Testis (tissue), 3 donors: ENCODE measurements around the gene RCCD1. TPM values are rescaled to one million over a fixed set of nuclear protein-coding genes. Genes with fewer than 3 reads are reported as not detected.
A peak's percentile ranks its signal among the peaks of the same experiment; 100 is the strongest.

Experiments
- DNase-seq: peaks from one replicate; pipeline ENCODE4 v3.0.0-alpha.2; 2019
- H3K27ac ChIP-seq, 2 donors: fragments of 200-600 bp; sonication (generic); one replicate each; pipeline ENCODE4 v1.5.1; 2019
- H3K27me3 ChIP-seq: fragments of 200-600 bp; sonication (generic); one replicate; pipeline ENCODE4 v1.5.1; 2019
- H3K36me3 ChIP-seq: fragments of 200-600 bp; sonication (generic); one replicate; pipeline ENCODE4 v1.5.1; 2017; ENCODE audit warnings: low read depth; ENCODE audit errors: missing control alignments
- H3K4me1 ChIP-seq: fragments of 200-600 bp; sonication (generic); one replicate; pipeline ENCODE4 v1.5.1; 2019
- H3K4me3 ChIP-seq, 2 donors: fragments of 200-600 bp; sonication (generic); one replicate each; pipeline ENCODE4 v1.5.1; 2017 to 2019
- H3K9me3 ChIP-seq: fragments of 200-600 bp; sonication (generic); one replicate; pipeline ENCODE4 v1.5.1; 2017
- CTCF ChIP-seq, 3 experiments: fragments of 450-650 bp in 2 of 3; fragments of 200-600 bp in 1 of 3; sonication (generic) in 1 of 3; IDR thresholded peaks; one replicate each; pipeline ENCODE4 v1.5.1; 2016 to 2019; ENCODE audit warnings: antibody characterized with exemption in 3 of 3, mild to moderate bottlenecking in 2 of 3, moderate library complexity in 1 of 3
- POLR2A ChIP-seq: fragments of 450-650 bp; IDR thresholded peaks from one replicate; pipeline ENCODE4 v1.6.1; 2017; ENCODE audit warnings: antibody characterized with exemption, mild to moderate bottlenecking, moderate library complexity
- WGBS, 2 donors: methylation state at CpG; one replicate each; pipeline ENCODE4 v1.1.5; 2018; 5-methylcytosine and 5-hydroxymethylcytosine counted together
- intact Hi-C: fragments of 100-400 bp; cut with DNase I; formaldehyde crosslinking; loops from one replicate; pipeline ENCODE4 v1.15.1; 2023; ENCODE audit warnings: low total_unique reads
- polyA plus RNA-seq: library from polyadenylated mRNA; stranded (reverse); fragments of 350-450 nt; fragmentation: Illumina TruSeq; extraction: RNeasy Lipid Tissue Mini Kit (QIAGEN cat#74804); gene quantifications from one replicate; pipeline ENCODE4 v1.2.3, GENCODE V29; 2014; ENCODE audit warnings: low read depth, low replicate concordance; ENCODE audit not compliant: insufficient read depth
- total RNA-seq, 2 donors: library from RNA; depleted of rRNA; stranded (reverse); fragments of >200 nt; gene quantifications; one replicate each; pipeline ENCODE4 v1.2.3, GENCODE V29; 2016

The RCCD1 gene
- total and polyA plus RNA-seq, 3 donors from 2014 or later = 17.5 to 21.1 (median 17.5) TPM

GRCh38 chr15:90915216-90915807 is 39.4 kb upstream of the RCCD1 start:
- H3K27ac ChIP-seq = no peak overlapping the region
- WGBS, 2 donors = 86 to 90% methylated on average over 7 of the region's 7 CpGs

GRCh38 chr15:90915808-90916440 is 38.8 kb upstream of the RCCD1 start:
- peak; percentile 44 for DNase-seq
- H3K9me3 ChIP-seq = no peaks in the 10 kb centered on the region
- intact Hi-C loops = no loop called here
- no peaks in the 10 kb centered on the region for H3K36me3 ChIP-seq
- H3K27me3 ChIP-seq = no peaks in the 10 kb centered on the region
- H3K4me1 ChIP-seq = peaks cover 7% of the 10 kb centered on the region
- H3K27ac ChIP-seq = no peak overlapping the region
- TF ChIP-seq CTCF (IDR thresholded peaks at IDR 0.05) (no peak), POLR2A (no peak)
- WGBS, 2 donors = 79 to 86% methylated on average over 18 to 25 of the region's 25 CpGs
- H3K4me3 ChIP-seq = no peak overlapping the region

More at GRCh38 chr15:90915216-90915807, 39.4 kb upstream of the RCCD1 start:
- H3K36me3 ChIP-seq = no peaks in the 10 kb centered on the region
- H3K9me3 ChIP-seq = no peaks in the 10 kb centered on the region
- intact Hi-C loops = no loop called here
- peaks cover 7% of the 10 kb centered on the region for H3K4me1 ChIP-seq
- no peak for DNase-seq
- H3K4me3 ChIP-seq = no peak overlapping the region
- TF ChIP-seq CTCF (IDR thresholded peaks at IDR 0.05) = no peak
- TF ChIP-seq POLR2A = no peak
- no peaks in the 10 kb centered on the region for H3K27me3 ChIP-seq

GRCh38 chr15:90916461-90916860 is 38.2 kb upstream of the RCCD1 start:
- no peak for TF ChIP-seq POLR2A
- no peak for TF ChIP-seq CTCF (IDR thresholded peaks at IDR 0.05)
- Histone ChIP-seq H3K9me3 (no peaks in the 10 kb centered on the region), H3K27ac (no peak overlapping the region), H3K4me1 (peaks cover 7% of the 10 kb centered on the region), H3K4me3 (no peak overlapping the region), H3K27me3 (no peaks in the 10 kb centered on the region), H3K36me3 (no peaks in the 10 kb centered on the region)
- intact Hi-C loops = no loop called here
- no peak for DNase-seq
- WGBS, 2 donors = 92% methylated on average over 11 of the region's 11 CpGs

- no peaks in the 10 kb centered on the region for H3K36me3 ChIP-seq
- H3K27me3 ChIP-seq = no peaks in the 10 kb centered on the region
- 92 to 95% methylated on average over 12 of the region's 12 CpGs for WGBS, 2 donors
Measured at GRCh38 chr15:90917569-90917968, 37.1 kb upstream of the RCCD1 start.

More at GRCh38 chr15:90917569-90917968, 37.1 kb upstream of the RCCD1 start:
- intact Hi-C loops = no loop called here
- H3K4me3 ChIP-seq = no peak overlapping the region
- no peak for DNase-seq
- peak overlapping the region; percentile 74 to 86 for H3K27ac ChIP-seq
- TF ChIP-seq CTCF (IDR thresholded peaks at IDR 0.05) = no peak
- no peak for TF ChIP-seq POLR2A
- no peaks in the 10 kb centered on the region for H3K9me3 ChIP-seq
- peaks cover 7% of the 10 kb centered on the region for H3K4me1 ChIP-seq
